PC-9 (cell line): ENCODE data around the gene SPRED2. TPM values are rescaled to one million over a fixed set of nuclear protein-coding genes. Genes with fewer than 3 reads are reported as not detected.

Experiments
- BruUV-seq: library from RNA; stranded (reverse); fragments of 400-500 nt; replicated peaks from 2 replicates; lab custom pipeline; 2021; lab: Mats Ljungman, UMichigan
- CTCF ChIA-PET: fragments of 300-600 bp; sonication (Branson Sonifier 250); formaldehyde crosslinking; loops from one replicate; lab custom pipeline; 2022; ENCODE audit warnings: antibody characterized with exemption; lab: Charles Lee
- POLR2A ChIA-PET: fragments of 300-600 bp; sonication (Branson Sonifier 250); formaldehyde crosslinking; loops from one replicate; lab custom pipeline; 2022; ENCODE audit warnings: antibody characterized with exemption; ENCODE audit not compliant: unreplicated experiment; lab: Charles Lee
- DNase-seq, 2 experiments: peaks; one replicate each; pipeline versions ENCODE4 v3.0.0 to v3.0.0-alpha.2; 2015 to 2022; ENCODE audit warnings: mixed read lengths in 1 of 2
- H2AFZ ChIP-seq: fragments of 200-600 bp; sonication (generic); 2 replicates; pipeline ENCODE4 v1.8.1; 2017; ENCODE audit warnings: antibody characterized with exemption
- H3F3A ChIP-seq: fragments of 200-600 bp; sonication (generic); 2 replicates; pipeline ENCODE4 v1.8.1; 2017; ENCODE audit warnings: antibody characterized with exemption, mild to moderate bottlenecking, low read depth; ENCODE audit not compliant: insufficient read depth
- H3K27ac ChIP-seq: fragments of 200-600 bp; sonication (generic); 2 replicates; pipeline ENCODE4 v1.6.1; 2016; ENCODE audit warnings: mixed run types
- H3K27me3 ChIP-seq: fragments of 200-600 bp; sonication (generic); 2 replicates; pipeline ENCODE4 v1.6.1; 2016; ENCODE audit warnings: low read depth, mixed run types; ENCODE audit not compliant: insufficient read depth
- H3K36me3 ChIP-seq: fragments of 200-600 bp; sonication (generic); 2 replicates; pipeline ENCODE4 v1.6.1; 2016; ENCODE audit warnings: low read depth, mixed run types
- H3K4me1 ChIP-seq: fragments of 200-600 bp; sonication (generic); replicated peaks from 2 replicates; pipeline ENCODE4 v1.6.1; 2016; ENCODE audit warnings: mixed run types; ENCODE audit not compliant: insufficient read depth
- H3K4me2 ChIP-seq: fragments of 200-600 bp; sonication (generic); 2 replicates; pipeline ENCODE4 v1.6.1; 2017; ENCODE audit warnings: mixed run types
- H3K4me3 ChIP-seq: fragments of 200-600 bp; sonication (generic); 2 replicates; pipeline ENCODE4 v1.6.1; 2016; ENCODE audit warnings: mixed run types
- H3K79me2 ChIP-seq: fragments of 200-600 bp; sonication (generic); 2 replicates; pipeline ENCODE4 v1.6.1; 2017; ENCODE audit warnings: low read depth, mixed run types
- H3K9me2 ChIP-seq: fragments of 200-600 bp; sonication (generic); 2 replicates; pipeline ENCODE4 v1.8.1; 2017; ENCODE audit warnings: mild to moderate bottlenecking; ENCODE audit not compliant: insufficient read depth
- H3K9me3 ChIP-seq: fragments of 200-600 bp; sonication (generic); 2 replicates; pipeline ENCODE4 v1.8.1; 2016; ENCODE audit warnings: low read depth; ENCODE audit not compliant: insufficient read depth
- H4K20me1 ChIP-seq: fragments of 200-600 bp; sonication (generic); 2 replicates; pipeline ENCODE4 v1.8.1; 2017; ENCODE audit not compliant: insufficient read depth
- CTCF ChIP-seq: fragments of 200-600 bp; sonication (generic); conservative IDR thresholded peaks from 2 replicates; pipeline ENCODE4 v1.6.1; 2017; ENCODE audit warnings: mixed run types, antibody characterized with exemption, mild to moderate bottlenecking, moderate library complexity
- EZH2 ChIP-seq: fragments of 200-600 bp; sonication (generic); IDR thresholded peaks from 2 replicates; pipeline ENCODE4 v1.8.0; 2017; ENCODE audit warnings: antibody characterized with exemption, low read depth
- intact Hi-C: fragments of 100-400 bp; cut with micrococcal nuclease; formaldehyde crosslinking; loops from one replicate; pipeline ENCODE4 v1.10.0; 2022; ENCODE audit not compliant: unreplicated experiment
- total RNA-seq: library from RNA; stranded (reverse); gene quantifications from 2 replicates; pipeline ENCODE4 v1.2.3, GENCODE V29; 2021

Gene SPRED2
- total RNA-seq, 1 experiment from 2014 or later: 33.6 TPM

DNA sequence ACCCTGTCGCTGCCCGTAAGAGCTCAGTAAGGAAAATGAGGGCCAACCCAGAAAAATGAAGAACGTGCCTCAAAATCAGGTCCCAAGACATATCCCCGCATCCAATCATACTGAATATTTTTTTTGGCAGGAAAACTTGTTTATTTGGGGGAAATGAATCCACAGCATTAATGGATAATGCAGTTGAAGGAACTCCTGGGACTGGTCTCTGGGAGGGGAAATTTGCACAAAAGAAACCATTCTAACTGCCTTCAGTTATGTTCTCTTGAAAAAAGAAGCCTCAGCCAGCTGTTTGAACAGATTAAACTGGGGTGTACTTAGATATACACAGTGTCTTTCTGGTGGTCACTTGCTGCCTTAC is 61.3 kb downstream of the SPRED2 start:
- ChIA-PET POLR2A (no interaction called here), CTCF (no interaction called here)
- Histone ChIP-seq H2AFZ (no peak overlapping the region), H3K4me1 (peaks cover 73% of the 10 kb centered on the region), H4K20me1 (peaks cover 4% of the 10 kb centered on the region; the same call in 1 of the 2 replicates), H3K9me3 (no peaks in the 10 kb centered on the region), H3K27ac (no peak overlapping the region), H3K4me2 (no peak overlapping the region), H3F3A (peaks cover 49% of the 10 kb centered on the region), H3K4me3 (no peak overlapping the region), H3K9me2 (no peaks in the 10 kb centered on the region), H3K36me3 (no peaks in the 10 kb centered on the region), H3K79me2 (peaks cover 85% of the 10 kb centered on the region), H3K27me3 (no peaks in the 10 kb centered on the region)
- BruUV-seq: no TSS peak
- DNase-seq: no peak
- no peak for TF ChIP-seq EZH2
- no peak for TF ChIP-seq CTCF
- intact Hi-C loops: no loop called here

DNA sequence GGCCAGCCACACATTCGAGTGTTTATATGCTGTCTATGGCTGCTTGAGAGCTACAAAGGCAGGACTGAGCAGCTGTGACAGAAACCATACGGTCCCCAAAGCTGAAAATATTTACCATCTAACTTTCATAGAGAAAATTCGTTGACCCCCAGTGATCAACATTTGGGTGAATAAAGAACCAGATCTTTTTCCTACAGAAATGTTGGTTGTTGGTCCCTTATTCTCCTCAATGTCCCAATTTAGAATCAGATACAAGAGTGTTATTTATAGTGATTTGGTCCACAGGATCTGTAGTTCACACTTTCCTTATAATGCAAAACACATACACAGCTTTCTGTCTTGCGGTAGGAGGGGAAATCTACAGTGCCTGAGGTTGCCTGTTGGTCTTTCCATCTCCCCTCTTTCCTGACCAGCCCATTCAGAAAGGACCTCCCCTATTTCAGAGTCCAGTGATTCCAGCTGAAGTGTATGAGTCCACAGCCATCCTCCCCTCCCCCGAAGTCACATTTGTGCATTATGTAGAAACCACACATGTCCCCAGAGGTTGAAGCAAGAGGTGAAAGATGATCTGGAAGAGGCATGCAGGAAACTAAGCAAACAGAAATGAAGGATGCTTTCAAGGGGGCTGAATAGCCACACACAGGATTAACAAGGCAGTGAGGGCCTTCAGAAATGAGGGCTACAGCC is 61.9 kb downstream of the SPRED2 start:
- H2AFZ ChIP-seq: no peak overlapping the region
- H3K27me3 ChIP-seq: no peaks in the 10 kb centered on the region
- intact Hi-C loops: no loop called here
- H3K4me1 ChIP-seq: peaks cover 78% of the 10 kb centered on the region
- H3K79me2 ChIP-seq: peaks cover 85% of the 10 kb centered on the region
- no peak for TF ChIP-seq EZH2
- TF ChIP-seq CTCF: no peak
- no peak for DNase-seq
- ChIA-PET CTCF (no interaction called here), POLR2A (no interaction called here)
- H3K36me3 ChIP-seq: no peaks in the 10 kb centered on the region
- peaks cover 52% of the 10 kb centered on the region for H3F3A ChIP-seq
- no TSS peak for BruUV-seq
- H3K4me2 ChIP-seq: no peak overlapping the region
- no peaks in the 10 kb centered on the region for H3K9me3 ChIP-seq
- H3K4me3 ChIP-seq: no peak overlapping the region
- no peaks in the 10 kb centered on the region for H3K9me2 ChIP-seq
- H4K20me1 ChIP-seq: peaks cover 4% of the 10 kb centered on the region; the same call in 1 of the 2 replicates
- no peak overlapping the region for H3K27ac ChIP-seq

GRCh38 chr2:65369980-65370379 is 62.4 kb downstream of the SPRED2 start:
- Histone ChIP-seq H3K9me2 (no peaks in the 10 kb centered on the region), H3K9me3 (no peaks in the 10 kb centered on the region), H2AFZ (no peak overlapping the region), H3K4me3 (no peak overlapping the region), H4K20me1 (peaks cover 4% of the 10 kb centered on the region; the same call in 1 of the 2 replicates), H3K79me2 (peaks cover 85% of the 10 kb centered on the region), H3K27me3 (no peaks in the 10 kb centered on the region), H3F3A (peaks cover 52% of the 10 kb centered on the region), H3K27ac (no peak overlapping the region), H3K4me1 (peaks cover 79% of the 10 kb centered on the region), H3K4me2 (no peak overlapping the region), H3K36me3 (no peaks in the 10 kb centered on the region)
- DNase-seq: no peak
- no TSS peak for BruUV-seq
- POLR2A ChIA-PET: no interaction called here
- no peak for TF ChIP-seq EZH2
- no peak for TF ChIP-seq CTCF
- CTCF ChIA-PET: no interaction called here
- intact Hi-C loops: loop anchor here (5.0 kb wide), 1 partner anchor 197 kb away; no protein-coding TSS in a partner anchor
